ENCODE results near the gene CGA.

Gene CGA

DNA sequence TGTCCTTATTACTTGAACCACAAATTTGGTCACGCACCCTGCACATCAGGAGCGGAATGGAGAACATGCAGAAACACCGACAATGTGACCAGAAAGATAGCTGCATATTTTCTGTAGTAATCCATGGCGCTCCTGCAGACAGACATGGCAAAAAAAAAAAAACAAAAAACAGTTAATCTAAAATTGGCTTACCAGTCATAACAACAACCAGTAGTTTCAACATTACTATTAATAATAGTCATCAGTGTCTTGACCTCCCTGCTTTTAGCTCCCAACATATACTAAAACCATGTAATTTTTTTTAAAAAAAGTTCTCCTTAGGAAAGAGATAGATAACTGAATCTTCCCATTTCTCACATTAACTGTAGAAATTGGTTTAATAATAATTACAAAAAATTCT lies 6.8 kb downstream of the CGA start:
- DNase-seq (ENCODE audit: low read depth): no peak

DNA sequence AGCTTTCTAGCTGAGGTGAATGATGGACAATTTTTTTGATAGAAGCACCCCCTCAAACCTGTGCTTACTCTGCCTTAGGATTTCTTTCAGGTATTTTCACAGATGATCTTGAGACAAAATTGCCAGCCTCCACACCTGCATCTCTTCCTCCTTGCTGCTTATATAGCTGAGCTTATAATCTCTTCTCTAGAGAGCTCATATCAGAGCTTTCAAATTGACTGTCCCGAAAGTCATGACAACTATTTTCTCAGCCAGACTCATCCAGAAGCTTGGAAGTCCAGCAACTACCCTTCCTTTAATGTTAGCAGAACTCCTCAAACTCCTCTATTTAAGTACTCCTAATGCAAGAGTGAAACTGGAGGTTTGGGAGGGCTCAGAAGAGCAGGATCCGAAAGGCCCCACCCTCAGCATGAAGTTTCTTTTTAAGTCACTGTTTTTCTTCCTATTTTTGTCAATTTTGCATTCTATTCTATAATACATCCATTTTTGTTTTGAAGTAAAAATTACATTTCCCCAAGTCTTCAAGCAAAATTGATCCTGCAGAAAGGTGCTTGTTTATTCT lies 12.7 kb downstream of the CGA start:
- no peak for DNase-seq (ENCODE audit: low read depth)

DNA sequence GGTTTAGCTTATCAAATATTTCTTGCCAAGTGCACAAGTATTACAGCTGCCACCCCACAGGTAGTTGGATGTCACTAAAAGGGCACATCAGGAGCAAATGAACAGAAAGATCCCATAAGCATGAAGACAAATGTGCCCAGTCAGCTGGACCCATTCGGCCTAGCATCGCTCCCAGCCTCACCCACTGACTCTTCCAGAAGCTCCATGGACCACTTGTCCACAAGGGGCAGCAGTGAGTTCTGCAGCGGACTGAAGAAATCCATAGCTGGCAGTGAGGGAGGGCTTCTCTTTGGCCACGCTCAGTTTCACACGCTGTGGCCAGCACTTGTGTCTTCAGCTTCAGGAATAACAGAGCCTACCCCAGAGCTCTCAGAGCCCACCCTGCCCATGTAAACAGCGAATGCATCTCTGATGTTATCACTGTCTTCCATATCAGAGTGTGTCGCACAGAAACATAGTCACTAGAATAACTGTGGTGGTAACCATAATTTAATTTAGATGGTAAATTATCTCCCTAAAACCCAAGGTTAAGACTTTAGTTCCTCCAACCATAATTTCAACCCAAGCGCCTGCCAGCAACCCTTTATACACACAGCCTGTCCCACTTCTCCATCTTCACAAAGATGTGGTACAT lies 15.8 kb downstream of the CGA start:
- DNase-seq (ENCODE audit: low read depth): no peak

DNA sequence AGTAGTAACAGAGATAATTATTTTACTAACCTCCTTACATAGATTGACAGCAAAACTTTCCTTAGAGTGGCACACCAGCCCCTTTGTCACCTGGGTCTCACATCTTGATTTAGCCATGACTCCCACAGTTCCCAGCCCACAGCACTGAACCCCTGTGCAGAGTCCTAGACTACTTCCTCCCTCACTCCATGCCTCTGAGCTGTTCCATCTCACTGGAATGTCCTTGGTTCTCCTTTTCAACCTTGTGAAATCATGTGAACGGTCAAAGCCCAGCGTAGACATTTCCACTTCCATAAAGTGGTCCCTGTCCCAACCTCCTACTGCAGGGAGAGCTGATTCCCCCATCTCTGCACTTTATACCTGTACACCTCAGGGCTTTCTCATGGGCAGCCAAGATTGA lies 19.7 kb downstream of the CGA start:
- DNase-seq (ENCODE audit: low read depth): no peak

DNA sequence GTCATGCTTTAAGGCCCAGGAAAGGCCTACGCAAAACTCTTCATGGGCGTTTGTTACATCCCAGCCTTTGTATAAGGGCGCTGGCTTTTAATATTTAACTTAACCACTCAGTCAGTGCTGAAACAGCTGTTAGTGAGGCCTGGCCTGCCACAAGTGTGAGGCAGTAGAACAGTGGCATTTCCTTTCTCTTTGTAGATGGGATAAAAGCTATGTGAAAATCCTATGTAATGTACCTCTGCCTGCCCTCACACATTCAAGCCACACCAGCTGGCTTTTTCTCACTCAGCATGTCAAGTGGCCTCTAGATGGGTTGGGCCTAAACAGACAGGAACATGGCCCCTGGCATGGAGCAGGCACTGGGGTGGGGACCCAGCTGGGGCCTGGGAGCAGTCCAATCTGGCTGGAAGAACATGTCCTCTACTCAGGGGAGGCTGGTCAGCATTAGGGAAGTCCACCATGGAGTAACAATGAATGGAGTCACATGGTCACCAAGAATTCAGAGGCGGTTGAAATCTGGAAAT lies 20.7 kb downstream of the CGA start:
- no peak for DNase-seq (ENCODE audit: low read depth)

DNA sequence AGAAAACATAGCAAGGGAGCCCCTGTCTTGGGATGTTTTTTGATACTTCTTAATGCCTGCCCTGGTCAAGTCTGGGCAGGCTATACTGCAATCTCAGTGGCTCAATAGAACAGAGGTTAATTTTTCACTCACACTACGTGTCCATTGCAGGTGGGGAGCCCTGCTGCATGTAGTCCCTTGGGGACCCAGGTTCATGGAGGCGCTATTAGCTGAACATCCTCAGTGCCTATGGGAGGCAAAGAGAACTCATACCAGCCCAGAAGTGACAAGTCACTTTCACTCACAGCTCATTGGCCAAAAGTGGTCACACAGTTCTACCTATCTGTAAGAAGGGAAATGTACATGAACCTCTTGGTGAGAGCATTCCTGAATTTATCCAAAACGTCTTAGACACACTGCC lies 23.2 kb downstream of the CGA start:
- DNase-seq (ENCODE audit: low read depth): no peak

DNA sequence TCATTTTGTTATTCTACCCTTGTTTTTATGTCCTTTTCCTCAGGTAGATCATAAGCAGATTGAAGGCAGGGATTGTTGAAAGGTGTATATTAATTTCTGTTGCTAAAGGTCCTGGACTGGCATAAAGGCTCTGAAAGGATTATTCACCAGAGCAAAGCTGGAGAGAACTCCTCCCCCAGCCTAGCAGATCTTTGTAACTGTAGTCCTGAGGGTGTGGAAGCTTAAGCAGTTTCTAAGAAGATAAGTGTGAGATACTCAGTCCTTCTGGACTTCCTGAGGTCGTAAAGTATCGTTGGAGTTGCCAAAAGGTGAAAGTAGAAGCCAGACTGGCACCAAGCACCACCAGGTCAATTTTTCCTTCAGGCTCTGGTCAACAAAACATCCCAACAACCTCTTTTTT lies 24.2 kb downstream of the CGA start:
- no peak for DNase-seq (ENCODE audit: low read depth)

DNA sequence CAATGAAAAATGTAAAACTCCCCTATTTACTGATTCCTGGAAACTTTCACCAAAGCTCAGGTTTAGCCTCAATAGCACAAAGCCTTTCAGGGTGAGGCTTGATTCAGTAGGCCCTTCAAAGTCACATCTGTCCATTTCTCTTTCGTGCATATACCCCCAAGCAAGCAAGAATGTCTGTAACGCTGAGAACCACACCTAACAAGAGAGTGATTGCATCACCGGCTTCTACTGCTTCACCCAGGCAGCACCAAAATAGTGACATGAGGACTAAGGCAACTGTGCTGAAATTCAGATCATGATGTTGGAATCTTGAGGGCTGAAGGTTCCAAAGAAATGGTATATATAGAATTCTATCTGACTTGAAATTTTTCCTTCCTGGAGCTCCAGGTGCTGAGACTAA lies 26.1 kb downstream of the CGA start:
- DNase-seq (ENCODE audit: low read depth): no peak

DNA sequence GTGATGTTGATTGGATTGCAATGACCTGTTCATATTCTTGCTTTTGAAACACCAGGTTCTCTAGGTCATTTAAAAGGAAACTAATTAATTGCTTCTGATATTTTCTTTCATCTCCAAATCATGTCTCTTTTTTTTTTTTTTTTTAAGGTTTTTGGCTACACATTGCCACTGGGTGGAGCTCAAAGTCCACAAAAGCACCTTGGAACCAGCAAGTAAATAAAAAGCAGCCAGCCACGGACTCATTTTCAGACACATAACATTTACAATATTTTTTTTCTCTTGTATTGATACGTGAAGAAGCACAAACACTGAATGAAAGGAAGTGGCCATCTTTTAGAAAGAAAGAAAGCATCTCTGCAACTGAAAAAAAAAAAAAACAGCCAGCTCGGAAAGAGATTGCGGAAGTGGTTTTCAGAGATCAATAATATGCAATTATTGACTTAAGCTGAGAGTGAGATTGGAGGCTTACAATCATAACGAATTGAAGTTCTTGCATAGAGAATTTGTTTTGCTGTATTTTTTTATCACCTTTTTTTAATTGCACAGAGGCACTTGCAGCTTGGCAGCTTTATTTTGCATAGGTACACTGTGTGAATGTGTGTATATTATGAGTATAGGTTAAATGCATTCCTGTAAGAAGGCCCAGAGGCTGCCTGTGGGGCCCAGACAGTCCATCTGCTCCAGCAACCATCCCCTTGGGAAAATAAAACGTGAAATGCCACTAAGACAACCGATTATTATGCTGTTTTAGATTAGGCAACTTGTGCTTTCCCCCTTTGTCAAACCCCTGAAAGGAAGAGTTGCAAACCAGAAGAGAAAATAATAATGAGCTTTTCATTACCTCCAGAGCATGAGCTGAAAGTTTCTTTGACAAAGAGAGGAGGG lies 28.2 kb downstream of the CGA start:
- no peak for DNase-seq (ENCODE audit: low read depth)

DNA sequence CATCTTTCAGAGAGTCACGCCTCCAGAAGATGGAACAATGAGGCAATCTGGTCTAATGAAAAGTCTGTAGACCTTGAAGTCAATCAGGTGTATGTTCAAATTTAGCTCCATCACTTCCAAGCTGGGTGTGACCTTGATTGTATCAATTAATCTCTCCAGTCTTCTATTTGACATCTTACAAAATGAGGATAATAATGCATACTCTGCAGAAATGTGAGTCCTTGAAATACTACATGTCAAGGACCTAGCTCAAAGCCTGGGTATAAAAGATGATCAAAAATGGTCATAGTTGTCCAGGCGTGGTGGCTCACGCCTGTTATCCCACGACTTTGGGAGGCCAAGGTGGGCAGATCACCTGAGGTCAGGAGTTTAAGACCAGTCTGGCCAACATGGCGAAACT lies 29.8 kb downstream of the CGA start:
- no peak for DNase-seq (ENCODE audit: low read depth)

DNA sequence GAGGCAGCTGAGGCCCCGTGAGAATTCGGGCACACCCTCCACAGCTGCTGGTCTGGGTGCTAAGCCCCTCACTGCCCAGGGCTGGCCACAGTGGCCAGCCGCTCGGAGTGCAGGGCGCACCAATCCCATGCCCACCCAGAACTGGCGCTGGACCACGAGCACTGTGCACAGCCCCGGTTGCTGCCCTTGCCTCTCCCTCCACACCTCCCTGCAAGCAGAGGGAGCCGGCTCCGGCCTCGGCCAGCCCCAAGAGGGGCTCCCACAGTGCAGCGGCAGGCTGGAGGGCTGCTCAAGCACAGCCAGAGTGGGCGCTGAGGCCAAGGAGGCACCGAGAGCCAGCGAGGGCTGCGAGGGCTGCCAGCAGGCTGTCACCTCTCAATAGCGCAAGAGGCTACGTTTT lies 35.0 kb downstream of the CGA start:
- no peak for DNase-seq (ENCODE audit: low read depth)

DNA sequence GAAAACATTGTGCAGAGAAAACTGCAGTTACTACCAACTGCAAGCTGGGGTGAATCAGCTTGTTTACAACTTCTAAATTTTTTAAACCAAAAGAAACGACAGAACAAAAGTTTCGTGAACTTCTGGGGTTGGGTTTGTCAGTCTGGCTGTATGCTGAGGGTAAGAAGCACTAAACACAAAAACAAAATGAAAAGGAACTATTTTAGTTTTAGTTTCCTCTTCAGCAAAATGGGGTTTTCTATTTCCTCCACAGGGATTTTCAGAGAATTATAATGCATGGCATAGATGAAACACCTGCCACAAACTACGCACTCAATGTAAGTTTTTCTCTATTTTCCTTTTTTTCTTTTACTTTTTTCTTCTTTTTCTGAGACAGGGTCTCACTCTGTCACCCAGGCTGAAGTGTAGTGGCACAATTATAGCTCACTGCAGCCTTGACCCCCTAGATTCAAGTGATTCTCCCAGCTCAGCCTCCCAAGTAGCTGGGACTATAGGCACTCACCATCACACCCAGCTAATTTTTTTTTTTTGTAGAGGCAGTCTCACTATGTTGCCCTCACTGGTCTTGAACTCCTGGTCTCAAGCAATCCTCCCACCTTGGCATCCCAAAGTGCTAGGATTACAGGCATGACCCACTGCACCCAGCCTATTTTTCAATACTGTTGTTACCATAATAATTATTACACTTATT lies 40.6 kb downstream of the CGA start:
- DNase-seq (ENCODE audit: low read depth): no peak

DNA sequence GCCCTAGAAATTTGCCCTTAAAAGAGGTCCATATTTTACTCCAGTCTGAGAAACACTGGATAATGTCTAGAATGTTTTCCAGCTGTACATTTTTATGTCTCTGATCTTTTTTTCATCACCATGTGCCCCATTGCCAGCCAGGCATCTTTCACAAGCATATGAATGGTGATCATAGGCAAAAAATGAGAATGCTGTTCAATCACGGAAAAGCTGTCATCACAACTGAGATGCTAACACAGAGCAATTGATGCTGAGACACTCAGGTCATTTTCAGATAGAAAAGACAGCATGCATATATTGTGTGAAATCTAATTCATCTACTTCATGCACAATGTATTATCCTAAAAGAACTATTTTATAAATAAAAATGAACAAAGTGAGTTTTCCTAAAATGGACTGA lies 41.6 kb downstream of the CGA start:
- DNase-seq (ENCODE audit: low read depth): no peak

DNA sequence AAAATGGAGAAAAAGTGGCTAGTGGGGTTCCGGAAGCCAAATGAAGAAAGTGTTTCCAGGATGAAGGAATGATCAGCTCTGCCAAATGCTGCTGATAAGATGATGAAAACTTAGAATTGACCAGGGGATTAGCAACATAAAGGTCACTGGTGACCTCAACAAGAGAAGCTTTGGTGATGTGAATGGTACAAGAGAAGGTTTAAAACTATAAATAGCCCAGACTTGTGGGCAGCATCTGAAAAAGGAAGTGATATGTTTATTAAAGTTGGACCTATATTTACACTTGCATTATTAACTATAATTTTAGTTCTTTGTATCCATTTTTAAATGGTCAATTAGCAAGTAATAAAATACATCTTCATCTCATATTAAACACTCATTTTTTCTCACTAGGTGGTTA lies 45.1 kb downstream of the CGA start:
- no peak for DNase-seq (ENCODE audit: low read depth)

DNA sequence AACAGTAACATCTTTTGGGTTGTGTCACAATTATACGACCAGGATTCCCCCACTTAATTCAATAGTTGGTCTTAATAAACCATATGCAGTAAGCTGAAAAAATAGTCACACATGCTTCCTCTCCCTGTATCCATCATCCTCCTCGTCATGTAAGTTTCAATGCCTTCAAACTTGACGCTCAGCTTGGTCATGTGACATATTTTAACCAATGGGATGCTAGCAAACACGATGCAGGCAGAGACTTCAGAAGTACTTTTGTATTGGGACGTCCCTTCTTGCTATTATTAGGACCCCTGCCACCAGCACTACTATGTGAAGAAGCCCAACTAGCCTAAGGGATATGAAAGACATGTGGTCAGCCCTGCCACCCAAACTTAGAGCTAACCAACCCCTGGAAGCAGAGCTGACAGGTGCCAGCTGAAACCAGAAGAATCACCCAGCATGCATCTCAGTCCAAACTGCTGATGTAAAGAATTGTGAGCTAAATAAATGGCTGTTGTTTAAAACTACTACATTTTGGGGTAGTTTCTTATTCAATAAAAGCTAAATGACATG lies 49.3 kb downstream of the CGA start:
- DNase-seq (ENCODE audit: low read depth): no peak

DNA sequence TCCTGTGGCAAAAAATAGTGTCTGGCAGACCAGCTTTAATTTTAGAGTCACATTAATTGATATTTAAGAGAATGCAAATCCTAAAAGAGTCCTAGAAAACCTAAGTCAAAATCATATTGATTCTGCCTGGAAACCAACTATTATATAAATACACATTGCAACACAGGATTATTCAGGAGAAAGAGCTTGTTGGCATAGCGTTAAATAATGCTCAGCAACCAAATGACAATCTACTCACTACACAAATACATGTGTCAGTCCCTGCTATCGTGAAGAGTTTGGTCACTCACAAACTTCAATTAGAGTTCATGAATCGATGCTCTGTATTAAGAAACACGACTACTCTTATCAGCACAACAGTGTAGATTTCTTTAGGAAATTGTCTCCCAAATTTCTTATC lies 54.2 kb downstream of the CGA start:
- no peak for DNase-seq (ENCODE audit: low read depth)

Measured in stimulated activated CD8-positive, alpha-beta memory T cell treated with anti-CD3 and anti-CD28 coated beads, Interleukin-12 subunit alpha, Interleukin-12 subunit beta, amount 100 ng/mL, for 4 hours (primary cell).